ENCODE measurements around the gene CD53. TPM values are rescaled to one million over a fixed set of nuclear protein-coding genes. Genes with fewer than 3 reads are reported as not detected.
"Not testable (repeated sequence)": the region's sequence is repeated elsewhere in the genome, so short reads cannot be mapped to it uniquely, and the experiment has no call there.

Gene CD53
- polyA plus RNA-seq, 1 donor from 2014 or later: not detected

DNA sequence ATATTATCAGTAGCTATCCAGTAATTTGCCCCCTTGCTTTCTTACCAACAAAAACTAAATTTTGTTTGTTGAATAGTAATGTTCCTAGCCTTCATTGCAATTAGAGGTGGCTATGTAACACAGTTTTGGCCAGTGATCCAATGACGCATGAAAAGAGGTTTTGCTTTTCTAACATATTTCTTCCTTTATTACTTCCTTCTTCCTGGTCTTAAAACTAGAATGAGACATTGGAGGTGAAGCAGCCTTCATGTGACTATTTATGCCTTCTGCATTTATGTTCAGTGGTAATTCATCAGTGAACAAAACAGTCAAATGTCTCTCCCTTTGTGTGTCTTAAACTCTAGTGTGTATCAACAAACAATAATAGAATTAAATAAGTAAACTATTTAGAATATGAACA is 55.2 kb downstream of the CD53 start:
- Histone ChIP-seq H3K9ac (ENCODE audit: low read length) (no peak overlapping the region), H3K36me3 (ENCODE audit: insufficient read depth, low read length) (no peaks in the 10 kb centered on the region), H3K27me3 (ENCODE audit: insufficient read depth, low read depth, low read length) (no peaks in the 10 kb centered on the region), H4K20me1 (ENCODE audit: insufficient read depth) (no peaks in the 10 kb centered on the region), H3K4me2 (ENCODE audit: low read length) (no peak overlapping the region), H3K79me2 (replicated peaks; ENCODE audit: insufficient read depth, low read length) (no peaks in the 10 kb centered on the region), H3K27ac (ENCODE audit: low read length) (no peak overlapping the region), H2AFZ (ENCODE audit: low read depth, low read length) (no peak overlapping the region), H3K4me3 (ENCODE audit: low read length) (no peak overlapping the region), H3K9me2 (ENCODE audit: insufficient read depth, low read length) (no peaks in the 10 kb centered on the region), H3K9me3 (ENCODE audit: low read length) (no peaks in the 10 kb centered on the region), H3F3A (ENCODE audit: insufficient read depth, low read length, poor library complexity, severe bottlenecking) (no peaks in the 10 kb centered on the region)
- TF ChIP-seq TAF1 (IDR thresholded peaks at IDR 0.05; ENCODE audit: low read depth) (no peak), EP300 (conservative IDR thresholded peaks at IDR 0.05; ENCODE audit: poor library complexity, severe bottlenecking) (no peak), POLR2AphosphoS5 (IDR thresholded peaks at IDR 0.05) (no peak), RAD21 (conservative IDR thresholded peaks at IDR 0.05) (no peak)

DNA sequence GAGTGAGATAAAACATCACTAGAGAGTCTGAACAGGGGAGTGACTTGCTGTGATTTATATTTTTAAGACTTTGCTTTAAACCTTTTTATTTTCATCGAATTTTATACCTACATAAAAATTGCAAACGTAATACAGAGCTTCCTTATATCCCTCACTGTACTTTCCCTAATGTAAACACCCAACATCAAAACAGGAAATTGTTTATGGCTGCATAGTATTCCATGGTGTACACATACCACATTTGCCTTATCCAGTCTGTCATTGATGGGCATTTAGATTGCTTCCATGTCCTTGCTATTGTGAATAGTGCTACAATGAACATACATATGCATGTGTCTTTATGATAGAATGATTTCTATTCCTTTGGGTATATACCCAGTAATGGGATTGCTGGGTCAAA is 56.0 kb downstream of the CD53 start:
- Histone ChIP-seq H2AFZ (ENCODE audit: low read depth, low read length) (no peak overlapping the region), H3F3A (ENCODE audit: insufficient read depth, low read length, poor library complexity, severe bottlenecking) (no peaks in the 10 kb centered on the region), H3K79me2 (replicated peaks; ENCODE audit: insufficient read depth, low read length) (no peaks in the 10 kb centered on the region), H3K4me3 (ENCODE audit: low read length) (no peak overlapping the region), H3K9me3 (ENCODE audit: low read length) (no peaks in the 10 kb centered on the region), H3K9me2 (ENCODE audit: insufficient read depth, low read length) (no peaks in the 10 kb centered on the region), H3K4me2 (ENCODE audit: low read length) (no peak overlapping the region), H3K27ac (ENCODE audit: low read length) (no peak overlapping the region), H4K20me1 (ENCODE audit: insufficient read depth) (no peaks in the 10 kb centered on the region), H3K27me3 (ENCODE audit: insufficient read depth, low read depth, low read length) (no peaks in the 10 kb centered on the region), H3K9ac (ENCODE audit: low read length) (no peak overlapping the region), H3K36me3 (ENCODE audit: insufficient read depth, low read length) (no peaks in the 10 kb centered on the region)
- TF ChIP-seq EP300 (conservative IDR thresholded peaks at IDR 0.05; ENCODE audit: poor library complexity, severe bottlenecking) (no peak), RAD21 (conservative IDR thresholded peaks at IDR 0.05) (no peak), SMC3 (conservative IDR thresholded peaks at IDR 0.05; ENCODE audit: poor library complexity) (no peak)

DNA sequence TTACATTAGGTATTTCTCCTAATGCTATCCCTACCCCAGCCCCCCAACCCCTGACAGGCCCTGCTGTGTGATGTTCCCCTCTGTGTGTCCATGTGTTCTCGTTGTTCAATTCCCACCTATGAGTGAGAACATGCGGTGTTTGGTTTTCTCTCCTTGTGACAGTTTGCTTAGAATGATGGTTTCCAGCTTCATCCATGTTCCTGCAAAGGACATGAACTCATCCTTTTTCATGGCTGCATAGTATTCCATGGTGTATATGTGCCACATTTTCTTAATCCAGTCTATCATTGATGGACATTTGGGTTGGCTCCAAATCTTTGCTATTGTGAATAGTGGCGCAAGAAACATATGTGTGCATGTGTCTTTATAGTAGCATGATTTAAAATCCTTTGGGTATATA is 58.1 kb downstream of the CD53 start:
- not testable (repeated sequence) for H3K4me3 ChIP-seq (ENCODE audit: low read length); H3K9me3 ChIP-seq (ENCODE audit: low read length); H3K79me2 ChIP-seq (replicated peaks; ENCODE audit: insufficient read depth, low read length); H3K36me3 ChIP-seq (ENCODE audit: insufficient read depth, low read length); H3K27ac ChIP-seq (ENCODE audit: low read length); H3K9ac ChIP-seq (ENCODE audit: low read length); H2AFZ ChIP-seq (ENCODE audit: low read depth, low read length); H3F3A ChIP-seq (ENCODE audit: insufficient read depth, low read length, poor library complexity, severe bottlenecking); H3K4me2 ChIP-seq (ENCODE audit: low read length); H3K27me3 ChIP-seq (ENCODE audit: insufficient read depth, low read depth, low read length); H4K20me1 ChIP-seq (ENCODE audit: insufficient read depth); H3K9me2 ChIP-seq (ENCODE audit: insufficient read depth, low read length)

DNA sequence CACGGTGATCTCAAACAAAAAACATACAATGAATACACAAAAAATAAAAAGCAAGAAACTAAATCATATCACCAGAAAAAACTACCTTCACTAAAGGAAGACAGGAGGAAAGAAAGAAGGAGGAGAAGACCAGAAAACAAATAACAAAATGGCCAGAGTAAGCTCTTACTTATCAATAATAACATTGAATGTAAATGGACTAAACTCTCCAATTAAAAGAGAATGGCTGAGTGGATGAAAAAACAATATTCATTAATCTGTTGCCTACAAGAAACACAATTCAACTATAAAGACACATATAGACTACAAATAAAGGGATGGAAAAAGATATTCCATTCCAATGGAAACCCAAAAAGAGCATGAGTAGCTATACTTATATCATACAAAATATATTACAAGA is 63.6 kb downstream of the CD53 start:
- Histone ChIP-seq H3F3A (ENCODE audit: insufficient read depth, low read length, poor library complexity, severe bottlenecking) (no peaks in the 10 kb centered on the region), H3K4me2 (ENCODE audit: low read length) (no peak overlapping the region), H2AFZ (ENCODE audit: low read depth, low read length) (no peak overlapping the region), H3K9me2 (ENCODE audit: insufficient read depth, low read length) (no peaks in the 10 kb centered on the region), H3K4me3 (ENCODE audit: low read length) (no peak overlapping the region), H3K9ac (ENCODE audit: low read length) (no peak overlapping the region), H4K20me1 (ENCODE audit: insufficient read depth) (no peaks in the 10 kb centered on the region), H3K27me3 (ENCODE audit: insufficient read depth, low read depth, low read length) (no peaks in the 10 kb centered on the region), H3K9me3 (ENCODE audit: low read length) (no peaks in the 10 kb centered on the region), H3K79me2 (replicated peaks; ENCODE audit: insufficient read depth, low read length) (no peaks in the 10 kb centered on the region), H3K27ac (ENCODE audit: low read length) (no peak overlapping the region), H3K36me3 (ENCODE audit: insufficient read depth, low read length) (no peaks in the 10 kb centered on the region)
- TF ChIP-seq SMC3 (conservative IDR thresholded peaks at IDR 0.05; ENCODE audit: poor library complexity): no peak
- TF ChIP-seq TAF1 (IDR thresholded peaks at IDR 0.05; ENCODE audit: low read depth): no peak
- TF ChIP-seq, protein P1, sequence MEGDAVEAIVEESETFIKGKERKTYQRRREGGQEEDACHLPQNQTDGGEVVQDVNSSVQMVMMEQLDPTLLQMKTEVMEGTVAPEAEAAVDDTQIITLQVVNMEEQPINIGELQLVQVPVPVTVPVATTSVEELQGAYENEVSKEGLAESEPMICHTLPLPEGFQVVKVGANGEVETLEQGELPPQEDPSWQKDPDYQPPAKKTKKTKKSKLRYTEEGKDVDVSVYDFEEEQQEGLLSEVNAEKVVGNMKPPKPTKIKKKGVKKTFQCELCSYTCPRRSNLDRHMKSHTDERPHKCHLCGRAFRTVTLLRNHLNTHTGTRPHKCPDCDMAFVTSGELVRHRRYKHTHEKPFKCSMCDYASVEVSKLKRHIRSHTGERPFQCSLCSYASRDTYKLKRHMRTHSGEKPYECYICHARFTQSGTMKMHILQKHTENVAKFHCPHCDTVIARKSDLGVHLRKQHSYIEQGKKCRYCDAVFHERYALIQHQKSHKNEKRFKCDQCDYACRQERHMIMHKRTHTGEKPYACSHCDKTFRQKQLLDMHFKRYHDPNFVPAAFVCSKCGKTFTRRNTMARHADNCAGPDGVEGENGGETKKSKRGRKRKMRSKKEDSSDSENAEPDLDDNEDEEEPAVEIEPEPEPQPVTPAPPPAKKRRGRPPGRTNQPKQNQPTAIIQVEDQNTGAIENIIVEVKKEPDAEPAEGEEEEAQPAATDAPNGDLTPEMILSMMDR (IDR thresholded peaks at IDR 0.05; ENCODE audit: poor library complexity, severe bottlenecking): no peak
- TF ChIP-seq RAD21 (conservative IDR thresholded peaks at IDR 0.05): no peak
- no peak for TF ChIP-seq EZH2 (IDR thresholded peaks at IDR 0.05; ENCODE audit: borderline replicate concordance, insufficient read depth, low read length, poor library complexity, severe bottlenecking)
- no peak for TF ChIP-seq EP300 (conservative IDR thresholded peaks at IDR 0.05; ENCODE audit: poor library complexity, severe bottlenecking)
- TF ChIP-seq MXI1 (conservative IDR thresholded peaks at IDR 0.05; ENCODE audit: poor library complexity, severe bottlenecking): no peak
- TF ChIP-seq POLR2AphosphoS5 (IDR thresholded peaks at IDR 0.05): no peak
- TF ChIP-seq, protein P2, sequence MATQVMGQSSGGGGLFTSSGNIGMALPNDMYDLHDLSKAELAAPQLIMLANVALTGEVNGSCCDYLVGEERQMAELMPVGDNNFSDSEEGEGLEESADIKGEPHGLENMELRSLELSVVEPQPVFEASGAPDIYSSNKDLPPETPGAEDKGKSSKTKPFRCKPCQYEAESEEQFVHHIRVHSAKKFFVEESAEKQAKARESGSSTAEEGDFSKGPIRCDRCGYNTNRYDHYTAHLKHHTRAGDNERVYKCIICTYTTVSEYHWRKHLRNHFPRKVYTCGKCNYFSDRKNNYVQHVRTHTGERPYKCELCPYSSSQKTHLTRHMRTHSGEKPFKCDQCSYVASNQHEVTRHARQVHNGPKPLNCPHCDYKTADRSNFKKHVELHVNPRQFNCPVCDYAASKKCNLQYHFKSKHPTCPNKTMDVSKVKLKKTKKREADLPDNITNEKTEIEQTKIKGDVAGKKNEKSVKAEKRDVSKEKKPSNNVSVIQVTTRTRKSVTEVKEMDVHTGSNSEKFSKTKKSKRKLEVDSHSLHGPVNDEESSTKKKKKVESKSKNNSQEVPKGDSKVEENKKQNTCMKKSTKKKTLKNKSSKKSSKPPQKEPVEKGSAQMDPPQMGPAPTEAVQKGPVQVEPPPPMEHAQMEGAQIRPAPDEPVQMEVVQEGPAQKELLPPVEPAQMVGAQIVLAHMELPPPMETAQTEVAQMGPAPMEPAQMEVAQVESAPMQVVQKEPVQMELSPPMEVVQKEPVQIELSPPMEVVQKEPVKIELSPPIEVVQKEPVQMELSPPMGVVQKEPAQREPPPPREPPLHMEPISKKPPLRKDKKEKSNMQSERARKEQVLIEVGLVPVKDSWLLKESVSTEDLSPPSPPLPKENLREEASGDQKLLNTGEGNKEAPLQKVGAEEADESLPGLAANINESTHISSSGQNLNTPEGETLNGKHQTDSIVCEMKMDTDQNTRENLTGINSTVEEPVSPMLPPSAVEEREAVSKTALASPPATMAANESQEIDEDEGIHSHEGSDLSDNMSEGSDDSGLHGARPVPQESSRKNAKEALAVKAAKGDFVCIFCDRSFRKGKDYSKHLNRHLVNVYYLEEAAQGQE (IDR thresholded peaks at IDR 0.05; ENCODE audit: borderline replicate concordance): no peak

Measured in neural cell (in vitro differentiated cells).